GM23338 (cell line): ENCODE data around the gene SYNGR3. TPM values are rescaled to one million over a fixed set of nuclear protein-coding genes. Genes with fewer than 3 reads are reported as not detected.
A peak's percentile ranks its signal among the peaks of the same experiment; 100 is the strongest.

ENCODE experiments used
- ATAC-seq: fragments of 200-7000 bp; cut with Tn5 transposase; 3 replicates; pipeline ENCODE4 v1.9.1; 2020
- DNase-seq: peaks from one replicate; pipeline ENCODE4 v3.0.0-alpha.2; 2015; ENCODE audit warnings: low spot score
- H2AFZ ChIP-seq: fragments of 200-600 bp; sonication (generic); 2 replicates; pipeline ENCODE4 v1.8.0; 2016; ENCODE audit warnings: antibody characterized with exemption, mild to moderate bottlenecking, moderate library complexity
- H3F3A ChIP-seq: fragments of 200-600 bp; sonication (generic); replicated peaks from 2 replicates; pipeline ENCODE4 v1.8.0; 2017; ENCODE audit warnings: antibody characterized with exemption, mixed run types, low read depth
- H3K27ac ChIP-seq: fragments of 200-600 bp; sonication (generic); 2 replicates; pipeline ENCODE4 v1.6.1; 2016; ENCODE audit warnings: low read depth
- H3K27me3 ChIP-seq: fragments of 200-600 bp; sonication (generic); 2 replicates; pipeline ENCODE4 v1.8.0; 2016; ENCODE audit warnings: mild to moderate bottlenecking, mixed run types, moderate library complexity; ENCODE audit not compliant: insufficient read depth
- H3K36me3 ChIP-seq: fragments of 200-600 bp; sonication (generic); 2 replicates; pipeline ENCODE4 v1.8.0; 2016; ENCODE audit warnings: mild to moderate bottlenecking; ENCODE audit not compliant: insufficient read depth
- H3K4me1 ChIP-seq: fragments of 200-600 bp; sonication (generic); 2 replicates; pipeline ENCODE4 v1.8.0; 2016; ENCODE audit warnings: mild to moderate bottlenecking, moderate library complexity; ENCODE audit not compliant: insufficient read depth
- H3K4me2 ChIP-seq: fragments of 200-600 bp; sonication (generic); 2 replicates; pipeline ENCODE4 v1.7.1; 2017; ENCODE audit warnings: mixed run types
- H3K4me3 ChIP-seq: fragments of 200-600 bp; sonication (generic); 2 replicates; pipeline ENCODE4 v1.6.1; 2016; ENCODE audit warnings: mixed run types
- H3K79me2 ChIP-seq: fragments of 200-600 bp; sonication (generic); replicated peaks from 2 replicates; pipeline ENCODE4 v1.8.0; 2017; ENCODE audit warnings: mild to moderate bottlenecking; ENCODE audit not compliant: insufficient read depth
- H3K9me2 ChIP-seq: fragments of 200-600 bp; sonication (generic); 2 replicates; pipeline ENCODE4 v1.8.0; 2017; ENCODE audit not compliant: insufficient read depth
- H4K20me1 ChIP-seq: fragments of 200-600 bp; sonication (generic); replicated peaks from 2 replicates; pipeline ENCODE4 v1.8.0; 2017; ENCODE audit warnings: mild to moderate bottlenecking; ENCODE audit not compliant: insufficient read depth
- H3K27ac Mint-ChIP-seq: 2 replicates; pipeline ENCODE4 v1.8.0; 2020; ENCODE audit warnings: inconsistent platforms, mild to moderate bottlenecking, moderate library complexity, mixed read lengths
- H3K27me3 Mint-ChIP-seq: 3 replicates; pipeline ENCODE4 v1.8.0; 2022; ENCODE audit warnings: low read depth, mild to moderate bottlenecking, moderate library complexity, mixed read lengths, inconsistent platforms; ENCODE audit not compliant: insufficient read depth, poor library complexity
- H3K36me3 Mint-ChIP-seq: 3 replicates; pipeline ENCODE4 v1.8.0; 2021; ENCODE audit warnings: low read depth, mild to moderate bottlenecking, inconsistent platforms, moderate library complexity, mixed read lengths
- H3K4me1 Mint-ChIP-seq: 3 replicates; pipeline ENCODE4 v1.8.0; 2020; ENCODE audit warnings: mild to moderate bottlenecking, inconsistent platforms, mixed read lengths
- H3K4me3 Mint-ChIP-seq: 3 replicates; pipeline ENCODE4 v1.8.0; 2021; ENCODE audit warnings: moderate library complexity, mild to moderate bottlenecking, inconsistent platforms, mixed read lengths
- H3K9me3 Mint-ChIP-seq: 3 replicates; pipeline ENCODE4 v1.8.0; 2020; ENCODE audit warnings: moderate library complexity, mild to moderate bottlenecking, inconsistent platforms, mixed read lengths
- CREB1 ChIP-seq: fragments of 250-450 bp; sonication (Bioruptor Pico); IDR thresholded peaks from 2 replicates; pipeline ENCODE4 v1.5.0; 2020; ENCODE audit warnings: low read depth, mild to moderate bottlenecking, moderate library complexity
- CTCF ChIP-seq, 2 experiments: fragments of 200-600 bp in 1 of 2; sonication (generic) in 1 of 2; conservative IDR thresholded peaks; 2 replicates each; pipeline versions ENCODE4 v1.5.1 to v1.6.1; 2016 to 2017; ENCODE audit warnings: antibody characterized with exemption in 2 of 2, low read depth in 2 of 2, mild to moderate bottlenecking in 2 of 2, moderate library complexity in 1 of 2
- ETS1 ChIP-seq: IDR thresholded peaks from 2 replicates; pipeline ENCODE4 v1.6.1; 2016; ENCODE audit warnings: antibody characterized with exemption
- EZH2 ChIP-seq: fragments of 200-600 bp; sonication (generic); IDR thresholded peaks from one replicate; pipeline ENCODE4 v1.8.0; 2017; ENCODE audit warnings: antibody characterized with exemption, mild to moderate bottlenecking, low read depth; ENCODE audit not compliant: unreplicated experiment
- EZH2phosphoT487 ChIP-seq: fragments of 200-600 bp; sonication (generic); IDR thresholded peaks from one replicate; pipeline ENCODE4 v1.8.1; 2018; ENCODE audit warnings: antibody characterized with exemption; ENCODE audit not compliant: unreplicated experiment
- POLR2AphosphoS5 ChIP-seq: IDR thresholded peaks from 2 replicates; pipeline ENCODE4 v1.6.1; 2016; ENCODE audit warnings: antibody characterized with exemption, low read depth
- STAT1 ChIP-seq: IDR thresholded peaks from one replicate; pipeline ENCODE4 v1.6.1; 2016; ENCODE audit warnings: antibody characterized with exemption; ENCODE audit not compliant: unreplicated experiment
- ZNF114 ChIP-seq: fragments of 250-450 bp; sonication (Bioruptor Pico); IDR thresholded peaks from 2 replicates; pipeline ENCODE4 v1.5.0; 2020; ENCODE audit warnings: mild to moderate bottlenecking, moderate library complexity
- ZNF331 ChIP-seq: fragments of 250-450 bp; sonication (Bioruptor Pico); IDR thresholded peaks from 2 replicates; pipeline ENCODE4 v1.5.0; 2020; ENCODE audit warnings: low read depth, mild to moderate bottlenecking, moderate library complexity
- ZNF462 ChIP-seq: fragments of 250-450 bp; sonication (Bioruptor Pico); IDR thresholded peaks from 2 replicates; pipeline ENCODE4 v1.5.0; 2020; ENCODE audit warnings: mild to moderate bottlenecking, moderate library complexity
- polyA plus RNA-seq: library from polyadenylated mRNA; unstranded; fragments of >200 nt; fragmentation: Nextera tagmentation; extraction: Ambion mirVana; gene quantifications from 2 replicates; pipeline ENCODE4 v1.2.1, GENCODE V29; 2016
- total RNA-seq: library from RNA; depleted of rRNA; stranded (reverse); fragments of >200 nt; shearing (Covaris generic); gene quantifications from 2 replicates; pipeline ENCODE4 v1.2.3, GENCODE V29; 2014

The SYNGR3 gene
- total and polyA plus RNA-seq, 2 experiments from 2014 or later: 45.4 to 77.7 TPM

GRCh38 chr16:2036200-2036966 is 46.6 kb downstream of the SYNGR3 start:
- H3K27ac ChIP-seq: no peak overlapping the region
- ATAC-seq (no peak; the same call in 1 of the 3 replicates), DNase-seq (no peak)
- Mint-ChIP-seq H3K27ac (no peak overlapping the region; the same call in 1 of the 2 replicates), H3K4me3 (no peak overlapping the region), H3K4me1 (peaks cover 8% of the 10 kb centered on the region), H3K9me3 (no peaks in the 10 kb centered on the region), H3K36me3 (no peaks in the 10 kb centered on the region), H3K27me3 (peaks cover 10% of the 10 kb centered on the region)
- no peaks in the 10 kb centered on the region for H3K9me2 ChIP-seq
- no peaks in the 10 kb centered on the region for H3K36me3 ChIP-seq
- no peaks in the 10 kb centered on the region for H3K4me1 ChIP-seq
- no peak overlapping the region for H3K4me3 ChIP-seq
- no peaks in the 10 kb centered on the region for H3K79me2 ChIP-seq
- H3K4me2 ChIP-seq: no peak overlapping the region
- no peak for TF ChIP-seq STAT1
- 0 out of 4 replicates have a peak, but pooled peaks of 1 of the 2 experiments have one; percentile 3 for TF ChIP-seq CTCF (conservative IDR thresholded peaks at IDR 0.05; ENCODE audit: low read depth in 2 of 2)
- no peaks in the 10 kb centered on the region for H3K27me3 ChIP-seq
- H2AFZ ChIP-seq: no peak overlapping the region
- no peaks in the 10 kb centered on the region for H3F3A ChIP-seq
- peaks cover 3% of the 10 kb centered on the region; the same call in 1 of the 2 replicates for H4K20me1 ChIP-seq

- Histone ChIP-seq H3K36me3 (no peaks in the 10 kb centered on the region), H3F3A (no peaks in the 10 kb centered on the region), H3K9me2 (no peaks in the 10 kb centered on the region), H3K27ac (no peak overlapping the region), H3K4me1 (no peaks in the 10 kb centered on the region), H3K4me2 (no peak overlapping the region), H3K79me2 (no peaks in the 10 kb centered on the region), H4K20me1 (peaks cover 3% of the 10 kb centered on the region; the same call in 1 of the 2 replicates), H3K27me3 (no peaks in the 10 kb centered on the region), H2AFZ (no peak overlapping the region), H3K4me3 (no peak overlapping the region)
- DNase-seq: no peak
- Mint-ChIP-seq H3K9me3 (no peaks in the 10 kb centered on the region), H3K27me3 (peaks cover 10% of the 10 kb centered on the region), H3K36me3 (no peaks in the 10 kb centered on the region), H3K4me1 (peaks cover 8% of the 10 kb centered on the region), H3K27ac (no peak overlapping the region), H3K4me3 (no peak overlapping the region)
- ATAC-seq: no peak
- TF ChIP-seq POLR2AphosphoS5: no peak
- TF ChIP-seq ZNF114 (CRISPR knock-in tag): no peak
- no peak for TF ChIP-seq CREB1
- TF ChIP-seq EZH2phosphoT487: no peak
- no peak for TF ChIP-seq ZNF331 (CRISPR knock-in tag)
- no peak for TF ChIP-seq ETS1
- TF ChIP-seq EZH2: no peak
- TF ChIP-seq ZNF462 (CRISPR knock-in tag): no peak
These were observed 47.3 kb downstream of the SYNGR3 start for GRCh38 chr16:2037115-2037514.
